WTC11 (cell line): Measurements from ENCODE around the gene ERBB4. TPM values are rescaled to one million over a fixed set of nuclear protein-coding genes. Genes with fewer than 3 reads are reported as not detected.

Source experiments
- ATAC-seq: fragments of 200-7000 bp; cut with Tn5 transposase; 2 replicates; pipeline ENCODE4 v1.10.0; 2021; ENCODE audit warnings: mild to moderate bottlenecking, moderate library complexity
- CTCF ChIA-PET: fragments of 300-600 bp; sonication (Branson Sonifier 250); formaldehyde crosslinking; loops from one replicate; lab custom pipeline; 2021; ENCODE audit warnings: antibody characterized with exemption; lab: Charles Lee
- POLR2A ChIA-PET: fragments of 350-600 bp; sonication (Branson Sonifier 250); formaldehyde crosslinking; loops from one replicate; lab custom pipeline; 2021; ENCODE audit warnings: antibody characterized with exemption; lab: Charles Lee
- DNase-seq: peaks from one replicate; pipeline ENCODE4 v3.0.0; 2021; ENCODE audit warnings: low spot score
- H3K27ac Mint-ChIP-seq: 2 replicates; pipeline ENCODE4 v1.8.0; 2021; ENCODE audit warnings: mixed read lengths
- H3K27me3 Mint-ChIP-seq: 2 replicates; pipeline ENCODE4 v1.8.0; 2021; ENCODE audit warnings: low read depth, mild to moderate bottlenecking, moderate library complexity, mixed read lengths
- H3K36me3 Mint-ChIP-seq: 2 replicates; pipeline ENCODE4 v1.8.0; 2021; ENCODE audit warnings: mixed read lengths
- H3K4me1 Mint-ChIP-seq: 2 replicates; pipeline ENCODE4 v1.8.0; 2022; ENCODE audit warnings: mixed read lengths
- H3K4me3 Mint-ChIP-seq: 2 replicates; pipeline ENCODE4 v1.8.0; 2021; ENCODE audit warnings: mild to moderate bottlenecking, moderate library complexity, mixed read lengths
- H3K9me3 Mint-ChIP-seq: 2 replicates; pipeline ENCODE4 v1.8.0; 2021; ENCODE audit warnings: mixed read lengths
- ATF1 ChIP-seq: sonication (generic); formaldehyde crosslinking; IDR thresholded peaks from 2 replicates; pipeline ENCODE4 v1.8.1; 2023; ENCODE audit warnings: mild to moderate bottlenecking, moderate library complexity, missing genetic modification reagents
- JUN ChIP-seq: sonication (generic); formaldehyde crosslinking; IDR thresholded peaks from 2 replicates; pipeline ENCODE4 v1.8.0; 2023; ENCODE audit warnings: mild to moderate bottlenecking, missing genetic modification reagents
- MXD4 ChIP-seq: fragments of 250-450 bp; sonication (Bioruptor Pico); IDR thresholded peaks from 2 replicates; pipeline ENCODE4 v1.8.0; 2021; ENCODE audit warnings: mild to moderate bottlenecking, moderate library complexity, borderline replicate concordance
- NFATC4 ChIP-seq: fragments of 250-450 bp; sonication (Bioruptor Pico); IDR thresholded peaks from 2 replicates; pipeline ENCODE4 v1.9.0; 2021; ENCODE audit warnings: mild to moderate bottlenecking
- TEAD1 ChIP-seq: sonication (generic); formaldehyde crosslinking; IDR thresholded peaks from 2 replicates; pipeline ENCODE4 v1.8.0; 2022; ENCODE audit warnings: mild to moderate bottlenecking, missing genetic modification reagents
- ZNF263 ChIP-seq: sonication (generic); formaldehyde crosslinking; IDR thresholded peaks from 2 replicates; pipeline ENCODE4 v1.8.1; 2022; ENCODE audit warnings: low read depth, mild to moderate bottlenecking, moderate library complexity, missing genetic modification reagents
- total RNA-seq: library from RNA; stranded (reverse); gene quantifications from 3 replicates; pipeline ENCODE4 v1.2.3, GENCODE V29; 2021
- TF ChIP-seq, protein P1 (sequence below): fragments of 250-450 bp; sonication (Bioruptor Pico); IDR thresholded peaks from 2 replicates; pipeline ENCODE4 v1.9.0; 2021; ENCODE audit warnings: mild to moderate bottlenecking, borderline replicate concordance
- TF ChIP-seq, protein P2 (sequence below): sonication (generic); formaldehyde crosslinking; conservative IDR thresholded peaks from 2 replicates; pipeline ENCODE4 v1.8.1; 2023; ENCODE audit warnings: mild to moderate bottlenecking, low read depth, missing genetic modification reagents, moderate library complexity
- TF ChIP-seq, protein P3 (sequence below): sonication (generic); formaldehyde crosslinking; IDR thresholded peaks from 2 replicates; pipeline ENCODE4 v1.8.1; 2023; ENCODE audit warnings: mild to moderate bottlenecking, missing genetic modification reagents, moderate library complexity
- TF ChIP-seq, protein P4 (sequence below): sonication (generic); formaldehyde crosslinking; IDR thresholded peaks from 2 replicates; pipeline ENCODE4 v1.8.1; 2022; ENCODE audit warnings: low read depth, mild to moderate bottlenecking, moderate library complexity, missing genetic modification reagents, borderline replicate concordance
- TF ChIP-seq, protein P5 (sequence below): sonication (generic); formaldehyde crosslinking; IDR thresholded peaks from 2 replicates; pipeline ENCODE4 v1.8.1; 2023; ENCODE audit warnings: mild to moderate bottlenecking, missing genetic modification reagents
- TF ChIP-seq, protein P6 (sequence below): fragments of 250-450 bp; sonication (Bioruptor Pico); IDR thresholded peaks from 2 replicates; pipeline ENCODE4 v1.9.0; 2021; ENCODE audit warnings: mild to moderate bottlenecking

The ERBB4 gene
- total RNA-seq, 1 experiment from 2014 or later, result 1.6 TPM

DNA sequence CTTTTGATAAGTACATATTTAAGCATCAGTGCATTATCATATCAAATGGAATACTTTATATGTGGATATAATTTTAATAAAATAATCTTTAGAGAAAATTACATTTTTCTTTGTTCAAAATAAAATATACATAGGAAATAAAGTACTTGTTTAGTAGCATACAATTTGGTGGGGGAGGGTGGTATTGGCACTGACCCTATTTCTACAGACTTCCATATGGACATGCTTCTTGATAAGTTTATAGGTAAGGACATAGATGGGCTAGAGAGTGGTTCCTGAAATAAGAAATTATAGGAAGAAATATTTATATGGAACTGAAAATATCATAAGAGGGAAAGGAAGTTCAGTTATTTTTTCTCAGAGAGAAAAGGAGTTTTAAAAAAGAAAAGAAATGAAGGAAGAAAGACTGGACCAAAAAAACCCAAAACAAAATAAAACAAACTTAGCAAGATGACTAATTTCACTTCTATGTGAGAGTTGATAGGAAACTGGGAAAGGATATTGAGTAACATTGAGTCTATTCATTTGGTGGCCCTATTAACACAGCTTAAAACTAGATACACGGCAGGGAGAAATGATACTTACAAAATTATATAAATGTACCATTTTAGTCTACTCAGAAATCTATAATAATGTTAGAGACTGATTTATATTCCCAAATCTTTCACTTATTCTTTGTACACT lies 505.9 kb downstream of the ERBB4 start:
- CTCF ChIA-PET, result no interaction called here
- no peaks in the 10 kb centered on the region for H3K9me3 Mint-ChIP-seq
- no peak for TF ChIP-seq TEAD1 (CRISPR knock-in tag)
- TF ChIP-seq, protein P1, sequence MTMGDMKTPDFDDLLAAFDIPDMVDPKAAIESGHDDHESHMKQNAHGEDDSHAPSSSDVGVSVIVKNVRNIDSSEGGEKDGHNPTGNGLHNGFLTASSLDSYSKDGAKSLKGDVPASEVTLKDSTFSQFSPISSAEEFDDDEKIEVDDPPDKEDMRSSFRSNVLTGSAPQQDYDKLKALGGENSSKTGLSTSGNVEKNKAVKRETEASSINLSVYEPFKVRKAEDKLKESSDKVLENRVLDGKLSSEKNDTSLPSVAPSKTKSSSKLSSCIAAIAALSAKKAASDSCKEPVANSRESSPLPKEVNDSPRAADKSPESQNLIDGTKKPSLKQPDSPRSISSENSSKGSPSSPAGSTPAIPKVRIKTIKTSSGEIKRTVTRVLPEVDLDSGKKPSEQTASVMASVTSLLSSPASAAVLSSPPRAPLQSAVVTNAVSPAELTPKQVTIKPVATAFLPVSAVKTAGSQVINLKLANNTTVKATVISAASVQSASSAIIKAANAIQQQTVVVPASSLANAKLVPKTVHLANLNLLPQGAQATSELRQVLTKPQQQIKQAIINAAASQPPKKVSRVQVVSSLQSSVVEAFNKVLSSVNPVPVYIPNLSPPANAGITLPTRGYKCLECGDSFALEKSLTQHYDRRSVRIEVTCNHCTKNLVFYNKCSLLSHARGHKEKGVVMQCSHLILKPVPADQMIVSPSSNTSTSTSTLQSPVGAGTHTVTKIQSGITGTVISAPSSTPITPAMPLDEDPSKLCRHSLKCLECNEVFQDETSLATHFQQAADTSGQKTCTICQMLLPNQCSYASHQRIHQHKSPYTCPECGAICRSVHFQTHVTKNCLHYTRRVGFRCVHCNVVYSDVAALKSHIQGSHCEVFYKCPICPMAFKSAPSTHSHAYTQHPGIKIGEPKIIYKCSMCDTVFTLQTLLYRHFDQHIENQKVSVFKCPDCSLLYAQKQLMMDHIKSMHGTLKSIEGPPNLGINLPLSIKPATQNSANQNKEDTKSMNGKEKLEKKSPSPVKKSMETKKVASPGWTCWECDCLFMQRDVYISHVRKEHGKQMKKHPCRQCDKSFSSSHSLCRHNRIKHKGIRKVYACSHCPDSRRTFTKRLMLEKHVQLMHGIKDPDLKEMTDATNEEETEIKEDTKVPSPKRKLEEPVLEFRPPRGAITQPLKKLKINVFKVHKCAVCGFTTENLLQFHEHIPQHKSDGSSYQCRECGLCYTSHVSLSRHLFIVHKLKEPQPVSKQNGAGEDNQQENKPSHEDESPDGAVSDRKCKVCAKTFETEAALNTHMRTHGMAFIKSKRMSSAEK (CRISPR knock-in tag), result no peak
- no peak for TF ChIP-seq ATF1
- TF ChIP-seq, protein P2, sequence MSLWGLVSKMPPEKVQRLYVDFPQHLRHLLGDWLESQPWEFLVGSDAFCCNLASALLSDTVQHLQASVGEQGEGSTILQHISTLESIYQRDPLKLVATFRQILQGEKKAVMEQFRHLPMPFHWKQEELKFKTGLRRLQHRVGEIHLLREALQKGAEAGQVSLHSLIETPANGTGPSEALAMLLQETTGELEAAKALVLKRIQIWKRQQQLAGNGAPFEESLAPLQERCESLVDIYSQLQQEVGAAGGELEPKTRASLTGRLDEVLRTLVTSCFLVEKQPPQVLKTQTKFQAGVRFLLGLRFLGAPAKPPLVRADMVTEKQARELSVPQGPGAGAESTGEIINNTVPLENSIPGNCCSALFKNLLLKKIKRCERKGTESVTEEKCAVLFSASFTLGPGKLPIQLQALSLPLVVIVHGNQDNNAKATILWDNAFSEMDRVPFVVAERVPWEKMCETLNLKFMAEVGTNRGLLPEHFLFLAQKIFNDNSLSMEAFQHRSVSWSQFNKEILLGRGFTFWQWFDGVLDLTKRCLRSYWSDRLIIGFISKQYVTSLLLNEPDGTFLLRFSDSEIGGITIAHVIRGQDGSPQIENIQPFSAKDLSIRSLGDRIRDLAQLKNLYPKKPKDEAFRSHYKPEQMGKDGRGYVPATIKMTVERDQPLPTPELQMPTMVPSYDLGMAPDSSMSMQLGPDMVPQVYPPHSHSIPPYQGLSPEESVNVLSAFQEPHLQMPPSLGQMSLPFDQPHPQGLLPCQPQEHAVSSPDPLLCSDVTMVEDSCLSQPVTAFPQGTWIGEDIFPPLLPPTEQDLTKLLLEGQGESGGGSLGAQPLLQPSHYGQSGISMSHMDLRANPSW (CRISPR knock-in tag), result no peak
- TF ChIP-seq NFATC4 (CRISPR knock-in tag), result no peak
- TF ChIP-seq JUN, result no peak
- TF ChIP-seq, protein P3, sequence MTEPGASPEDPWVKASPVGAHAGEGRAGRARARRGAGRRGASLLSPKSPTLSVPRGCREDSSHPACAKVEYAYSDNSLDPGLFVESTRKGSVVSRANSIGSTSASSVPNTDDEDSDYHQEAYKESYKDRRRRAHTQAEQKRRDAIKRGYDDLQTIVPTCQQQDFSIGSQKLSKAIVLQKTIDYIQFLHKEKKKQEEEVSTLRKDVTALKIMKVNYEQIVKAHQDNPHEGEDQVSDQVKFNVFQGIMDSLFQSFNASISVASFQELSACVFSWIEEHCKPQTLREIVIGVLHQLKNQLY (CRISPR knock-in tag), result no peak
- TF ChIP-seq MXD4 (CRISPR knock-in tag), result no peak
- TF ChIP-seq, protein P4, sequence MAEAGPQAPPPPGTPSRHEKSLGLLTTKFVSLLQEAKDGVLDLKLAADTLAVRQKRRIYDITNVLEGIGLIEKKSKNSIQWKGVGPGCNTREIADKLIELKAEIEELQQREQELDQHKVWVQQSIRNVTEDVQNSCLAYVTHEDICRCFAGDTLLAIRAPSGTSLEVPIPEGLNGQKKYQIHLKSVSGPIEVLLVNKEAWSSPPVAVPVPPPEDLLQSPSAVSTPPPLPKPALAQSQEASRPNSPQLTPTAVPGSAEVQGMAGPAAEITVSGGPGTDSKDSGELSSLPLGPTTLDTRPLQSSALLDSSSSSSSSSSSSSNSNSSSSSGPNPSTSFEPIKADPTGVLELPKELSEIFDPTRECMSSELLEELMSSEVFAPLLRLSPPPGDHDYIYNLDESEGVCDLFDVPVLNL, result no peak
- TF ChIP-seq ZNF263 (CRISPR knock-in tag), result no peak
- TF ChIP-seq, protein P5, sequence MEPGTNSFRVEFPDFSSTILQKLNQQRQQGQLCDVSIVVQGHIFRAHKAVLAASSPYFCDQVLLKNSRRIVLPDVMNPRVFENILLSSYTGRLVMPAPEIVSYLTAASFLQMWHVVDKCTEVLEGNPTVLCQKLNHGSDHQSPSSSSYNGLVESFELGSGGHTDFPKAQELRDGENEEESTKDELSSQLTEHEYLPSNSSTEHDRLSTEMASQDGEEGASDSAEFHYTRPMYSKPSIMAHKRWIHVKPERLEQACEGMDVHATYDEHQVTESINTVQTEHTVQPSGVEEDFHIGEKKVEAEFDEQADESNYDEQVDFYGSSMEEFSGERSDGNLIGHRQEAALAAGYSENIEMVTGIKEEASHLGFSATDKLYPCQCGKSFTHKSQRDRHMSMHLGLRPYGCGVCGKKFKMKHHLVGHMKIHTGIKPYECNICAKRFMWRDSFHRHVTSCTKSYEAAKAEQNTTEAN (CRISPR knock-in tag), result no peak

DNA sequence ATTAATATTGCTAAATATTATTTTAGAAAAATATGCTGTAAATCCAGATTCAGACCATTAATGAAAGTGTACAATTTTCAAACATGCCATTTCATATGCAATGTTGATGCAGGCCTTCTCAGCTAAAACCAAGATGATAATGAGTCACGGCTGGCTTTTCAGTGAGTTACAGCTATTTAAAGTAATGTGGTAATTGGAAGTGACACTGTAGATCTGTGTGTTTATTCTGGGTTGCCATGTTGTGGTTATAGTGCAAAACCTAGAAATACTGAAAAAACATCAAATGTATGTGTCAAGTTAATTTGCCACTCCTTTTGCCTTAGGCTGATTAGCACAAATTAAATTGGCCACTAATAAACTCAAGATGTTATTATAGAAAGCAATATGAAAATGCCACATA lies 506.6 kb downstream of the ERBB4 start:
- H3K36me3 Mint-ChIP-seq, result no peaks in the 10 kb centered on the region
- TF ChIP-seq, protein P6, sequence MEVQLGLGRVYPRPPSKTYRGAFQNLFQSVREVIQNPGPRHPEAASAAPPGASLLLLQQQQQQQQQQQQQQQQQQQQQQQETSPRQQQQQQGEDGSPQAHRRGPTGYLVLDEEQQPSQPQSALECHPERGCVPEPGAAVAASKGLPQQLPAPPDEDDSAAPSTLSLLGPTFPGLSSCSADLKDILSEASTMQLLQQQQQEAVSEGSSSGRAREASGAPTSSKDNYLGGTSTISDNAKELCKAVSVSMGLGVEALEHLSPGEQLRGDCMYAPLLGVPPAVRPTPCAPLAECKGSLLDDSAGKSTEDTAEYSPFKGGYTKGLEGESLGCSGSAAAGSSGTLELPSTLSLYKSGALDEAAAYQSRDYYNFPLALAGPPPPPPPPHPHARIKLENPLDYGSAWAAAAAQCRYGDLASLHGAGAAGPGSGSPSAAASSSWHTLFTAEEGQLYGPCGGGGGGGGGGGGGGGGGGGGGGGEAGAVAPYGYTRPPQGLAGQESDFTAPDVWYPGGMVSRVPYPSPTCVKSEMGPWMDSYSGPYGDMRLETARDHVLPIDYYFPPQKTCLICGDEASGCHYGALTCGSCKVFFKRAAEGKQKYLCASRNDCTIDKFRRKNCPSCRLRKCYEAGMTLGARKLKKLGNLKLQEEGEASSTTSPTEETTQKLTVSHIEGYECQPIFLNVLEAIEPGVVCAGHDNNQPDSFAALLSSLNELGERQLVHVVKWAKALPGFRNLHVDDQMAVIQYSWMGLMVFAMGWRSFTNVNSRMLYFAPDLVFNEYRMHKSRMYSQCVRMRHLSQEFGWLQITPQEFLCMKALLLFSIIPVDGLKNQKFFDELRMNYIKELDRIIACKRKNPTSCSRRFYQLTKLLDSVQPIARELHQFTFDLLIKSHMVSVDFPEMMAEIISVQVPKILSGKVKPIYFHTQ (CRISPR knock-in tag), result no peak
- TF ChIP-seq, all 79 proteins: peak for 0
- ChIA-PET CTCF (no interaction called here), POLR2A (no interaction called here)
- Mint-ChIP-seq H3K27ac (no peak overlapping the region), H3K27me3 (no peaks in the 10 kb centered on the region), H3K4me3 (no peak overlapping the region), H3K4me1 (peaks cover 13% of the 10 kb centered on the region), H3K9me3 (no peaks in the 10 kb centered on the region)
- DNase-seq, result no peak
- ATAC-seq, result no peak

More for the DNA sequence above, 505.9 kb downstream of the ERBB4 start:
- H3K4me1 Mint-ChIP-seq, result peaks cover 13% of the 10 kb centered on the region
- no peaks in the 10 kb centered on the region for H3K36me3 Mint-ChIP-seq
- DNase-seq (no peak), ATAC-seq (no peak)
- H3K4me3 Mint-ChIP-seq, result no peak overlapping the region
- POLR2A ChIA-PET, result no interaction called here
- no peak overlapping the region for H3K27ac Mint-ChIP-seq
- H3K27me3 Mint-ChIP-seq, result no peaks in the 10 kb centered on the region
